Pericardium fibroblast (primary cell): ENCODE results near the gene PAM16. TPM values are rescaled to one million over a fixed set of nuclear protein-coding genes. Genes with fewer than 3 reads are reported as not detected.

ENCODE experiments used
- total RNA-seq: library from RNA; depleted of rRNA; stranded (reverse); fragments of >200 nt; gene quantifications from 2 replicates; pipeline ENCODE4 v1.2.3, GENCODE V29; 2015

The PAM16 gene
- total RNA-seq = 31.7 and 44.6 TPM in 2 replicates

DNA sequence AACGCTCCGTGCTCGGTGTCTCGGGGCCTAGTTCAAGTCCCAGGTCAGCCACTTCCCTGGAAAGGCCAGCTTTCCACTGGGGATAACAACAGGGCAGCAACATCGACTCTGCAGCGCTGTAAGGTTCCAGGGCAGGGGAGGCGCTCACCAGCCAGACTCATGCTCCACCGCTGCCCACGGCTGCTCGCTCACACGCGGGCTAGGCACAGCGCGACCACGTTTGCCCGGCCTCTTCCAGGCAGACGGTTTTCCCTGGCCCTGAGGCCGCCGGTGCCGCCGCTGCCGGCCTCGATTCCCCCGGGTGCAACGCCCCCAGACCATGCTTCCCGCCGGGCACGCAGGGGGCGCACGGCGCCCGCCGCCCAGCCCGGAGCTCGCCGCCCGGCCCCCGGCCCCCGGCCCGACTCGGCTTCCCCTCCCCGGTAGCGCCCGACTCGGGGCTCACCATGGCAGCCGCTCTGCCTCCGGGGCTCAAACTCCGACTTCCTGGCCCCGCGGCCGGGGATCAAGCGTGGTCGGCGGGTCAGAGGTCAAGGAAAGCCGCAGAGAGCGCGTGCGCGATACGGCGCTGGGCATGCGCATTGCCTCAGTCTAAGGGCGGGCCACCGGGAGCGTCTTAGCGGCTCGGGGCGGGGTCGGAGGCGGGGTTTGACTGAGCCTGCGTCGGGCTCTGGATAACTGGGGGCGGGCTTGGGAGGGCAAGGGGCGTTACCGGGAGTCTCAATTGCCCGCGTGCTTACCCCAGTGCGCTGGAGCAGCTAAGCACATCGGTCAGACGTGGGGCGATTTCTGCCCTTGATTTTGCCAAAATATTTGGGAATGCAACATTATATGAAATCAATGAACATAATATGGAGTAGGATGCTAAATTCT is at the start of gene PAM16:
TSS of gene PAM16 (minus strand) at position 535 of the 873 bp plus-strand sequence. CDS start at position 448, 87 bp downstream.

DNA sequence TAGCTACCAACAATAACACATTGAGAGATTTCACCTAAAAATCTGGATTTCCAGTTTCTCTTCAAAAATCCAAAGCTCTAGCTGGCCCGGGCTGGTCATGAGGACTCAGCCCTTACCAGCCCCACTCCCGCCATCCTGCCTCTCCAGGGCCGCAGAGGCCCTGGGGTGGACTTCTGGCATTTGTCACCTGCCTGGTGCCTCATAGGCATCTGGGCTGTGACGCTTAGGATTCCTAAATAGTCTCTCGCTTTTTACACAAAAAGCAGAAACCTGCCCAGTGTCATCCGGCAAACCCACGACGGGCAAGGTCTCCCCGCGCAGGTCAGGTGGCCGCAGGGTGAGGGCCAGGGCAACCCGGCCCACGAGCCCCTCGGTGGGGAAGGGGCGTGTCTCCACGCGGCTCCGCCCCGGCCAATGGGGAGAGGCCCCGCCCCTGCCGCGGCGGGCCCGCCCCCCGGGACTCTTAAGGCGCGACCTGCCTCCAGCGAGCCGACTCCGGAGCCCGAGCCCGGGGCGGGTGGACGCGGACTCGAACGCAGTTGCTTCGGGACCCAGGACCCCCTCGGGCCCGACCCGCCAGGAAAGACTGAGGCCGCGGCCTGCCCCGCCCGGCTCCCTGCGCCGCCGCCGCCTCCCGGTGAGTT is 20.4 kb upstream of the PAM16 start, which contains the start of gene VASN:
TSS of gene VASN (plus strand) at position 492 of the 644 bp plus-strand sequence. CDS start 9,030 bp downstream, outside the sequence.

DNA sequence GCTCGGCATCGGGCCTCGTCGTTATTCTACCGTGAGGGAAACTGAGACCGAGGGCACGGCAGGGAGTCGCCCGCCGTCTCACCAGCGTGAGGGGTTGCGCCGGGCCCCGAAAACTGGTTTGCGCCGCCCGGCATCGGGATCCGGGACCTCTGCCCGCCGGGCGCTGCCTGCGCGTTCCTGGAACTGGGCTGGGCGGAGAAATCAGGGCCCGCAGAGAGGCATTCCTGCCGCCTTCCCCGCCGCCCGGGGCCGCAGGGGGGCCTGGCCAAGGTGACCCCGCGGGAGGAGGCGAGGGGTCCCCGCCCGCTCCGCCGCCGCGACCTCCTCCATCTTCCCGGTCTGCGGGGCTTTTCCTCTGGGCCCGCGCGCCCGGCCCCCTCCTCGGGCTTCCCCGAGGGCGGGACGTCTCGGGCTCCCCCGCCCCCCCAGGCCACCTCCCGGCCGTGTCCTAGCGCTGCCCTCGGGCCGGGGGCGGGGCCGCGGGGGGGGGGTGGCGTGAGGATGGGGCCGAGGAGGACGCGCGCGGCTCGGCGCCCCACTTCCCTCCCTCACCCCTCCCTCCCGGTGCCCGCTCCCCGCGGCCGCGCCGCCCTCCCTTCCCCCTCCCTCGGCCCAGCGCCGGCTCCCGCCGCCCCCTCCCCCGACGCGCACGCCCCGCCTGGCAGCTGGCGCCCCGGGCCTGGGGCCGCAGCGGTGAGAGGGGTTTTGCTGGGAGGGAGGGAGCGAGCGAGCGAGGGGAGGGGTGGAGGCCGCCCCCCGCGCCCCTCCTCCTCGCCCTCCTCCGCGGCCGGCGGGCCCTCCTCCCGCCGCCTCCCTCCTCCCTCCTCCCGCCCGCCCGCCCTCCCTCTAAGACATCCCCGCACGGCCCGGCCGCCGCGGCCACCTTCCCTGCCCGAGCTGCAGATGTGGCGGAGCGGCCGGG is 35.7 kb downstream of the PAM16 start, which contains the start of gene GLIS2:
TSS of gene GLIS2 (plus strand) at position 882 of the 922 bp plus-strand sequence. CDS start 16,214 bp downstream, outside the sequence.

Other genes starting within 250 kb of the PAM16 start
- 23.6 and 30.2 TPM in 2 replicates for gene ADCY9, start 234.9 kb downstream of the PAM16 start, total RNA-seq
- 0.68 TPM in 1 of 2 replicates, not detected in the other for gene SRL, start 109.2 kb downstream of the PAM16 start, total RNA-seq
- 5.7 and 10.0 TPM in 2 replicates for gene TFAP4, start 78.3 kb downstream of the PAM16 start, total RNA-seq
- 14.1 and 21.4 TPM in 2 replicates for gene GLIS2, start 35.3 kb downstream of the PAM16 start, total RNA-seq
- 214 and 253 TPM in 2 replicates for gene VASN, start 20.5 kb upstream of the PAM16 start, total RNA-seq
- gene CORO7, start 65.3 kb upstream of the PAM16 start, total RNA-seq = 8.2 and 18.6 TPM in 2 replicates
- 26.0 and 32.7 TPM in 2 replicates for gene DNAJA3, start 74.5 kb upstream of the PAM16 start, total RNA-seq
- 54.6 and 55.6 TPM in 2 replicates for gene NMRAL1, start 123.3 kb upstream of the PAM16 start, total RNA-seq
- gene HMOX2, start 125.1 kb upstream of the PAM16 start, total RNA-seq = 39.6 and 52.2 TPM in 2 replicates
- gene CDIP1, start 187.5 kb upstream of the PAM16 start, total RNA-seq = 16.5 and 18.2 TPM in 2 replicates
- gene C16orf96, start 205.0 kb upstream of the PAM16 start, total RNA-seq = 0.09 TPM in 1 of 2 replicates, not detected in the other